Astrocyte of the cerebellum (primary cell): ENCODE measurements around the gene FOXP1.

ENCODE experiments used
- DNase-seq: peaks from one replicate; pipeline ENCODE4 v3.0.0-alpha.2; 2011; ENCODE audit warnings: low read depth
- H3K4me3 ChIP-seq: 2 replicates; pipeline ENCODE4 v1.5.1; 2011; ENCODE audit warnings: mild to moderate bottlenecking, low read depth, low read length, moderate library complexity
- in situ Hi-C: cut with HindIII; loops from 2 replicates; pipeline ENCODE4 v1.10.0; 2017; ENCODE audit warnings: low sequenced_read_pairs
- TF ChIP-seq, protein P1 (sequence below): IDR thresholded peaks from 2 replicates; pipeline ENCODE4 v1.5.1; 2012; ENCODE audit warnings: low read length, low read depth, moderate library complexity, mild to moderate bottlenecking; ENCODE audit errors: missing control alignments

Gene FOXP1

DNA sequence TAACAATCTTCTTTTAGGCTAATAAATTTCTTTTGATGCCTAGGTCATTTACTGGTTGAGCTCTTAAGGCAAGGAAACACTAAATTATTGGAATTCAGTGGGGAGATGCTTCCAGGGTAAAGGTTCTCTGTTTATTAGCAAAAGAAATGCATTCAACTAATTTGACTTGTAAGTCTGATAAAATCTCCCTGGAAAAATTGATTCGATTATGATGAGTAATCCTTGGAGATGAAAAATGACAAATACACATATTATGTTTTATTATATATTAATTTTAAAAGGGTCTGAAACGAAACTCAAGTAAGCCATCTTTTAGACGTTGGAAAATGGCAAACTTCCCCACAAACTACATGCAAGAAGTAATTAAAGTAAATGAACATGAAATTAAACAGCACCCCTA is 328.0 kb downstream of the FOXP1 start:
- TF ChIP-seq, protein P1, sequence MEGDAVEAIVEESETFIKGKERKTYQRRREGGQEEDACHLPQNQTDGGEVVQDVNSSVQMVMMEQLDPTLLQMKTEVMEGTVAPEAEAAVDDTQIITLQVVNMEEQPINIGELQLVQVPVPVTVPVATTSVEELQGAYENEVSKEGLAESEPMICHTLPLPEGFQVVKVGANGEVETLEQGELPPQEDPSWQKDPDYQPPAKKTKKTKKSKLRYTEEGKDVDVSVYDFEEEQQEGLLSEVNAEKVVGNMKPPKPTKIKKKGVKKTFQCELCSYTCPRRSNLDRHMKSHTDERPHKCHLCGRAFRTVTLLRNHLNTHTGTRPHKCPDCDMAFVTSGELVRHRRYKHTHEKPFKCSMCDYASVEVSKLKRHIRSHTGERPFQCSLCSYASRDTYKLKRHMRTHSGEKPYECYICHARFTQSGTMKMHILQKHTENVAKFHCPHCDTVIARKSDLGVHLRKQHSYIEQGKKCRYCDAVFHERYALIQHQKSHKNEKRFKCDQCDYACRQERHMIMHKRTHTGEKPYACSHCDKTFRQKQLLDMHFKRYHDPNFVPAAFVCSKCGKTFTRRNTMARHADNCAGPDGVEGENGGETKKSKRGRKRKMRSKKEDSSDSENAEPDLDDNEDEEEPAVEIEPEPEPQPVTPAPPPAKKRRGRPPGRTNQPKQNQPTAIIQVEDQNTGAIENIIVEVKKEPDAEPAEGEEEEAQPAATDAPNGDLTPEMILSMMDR: no peak
- H3K4me3 ChIP-seq: no peak overlapping the region
- DNase-seq: no peak
- in situ Hi-C loops: no loop called here

DNA sequence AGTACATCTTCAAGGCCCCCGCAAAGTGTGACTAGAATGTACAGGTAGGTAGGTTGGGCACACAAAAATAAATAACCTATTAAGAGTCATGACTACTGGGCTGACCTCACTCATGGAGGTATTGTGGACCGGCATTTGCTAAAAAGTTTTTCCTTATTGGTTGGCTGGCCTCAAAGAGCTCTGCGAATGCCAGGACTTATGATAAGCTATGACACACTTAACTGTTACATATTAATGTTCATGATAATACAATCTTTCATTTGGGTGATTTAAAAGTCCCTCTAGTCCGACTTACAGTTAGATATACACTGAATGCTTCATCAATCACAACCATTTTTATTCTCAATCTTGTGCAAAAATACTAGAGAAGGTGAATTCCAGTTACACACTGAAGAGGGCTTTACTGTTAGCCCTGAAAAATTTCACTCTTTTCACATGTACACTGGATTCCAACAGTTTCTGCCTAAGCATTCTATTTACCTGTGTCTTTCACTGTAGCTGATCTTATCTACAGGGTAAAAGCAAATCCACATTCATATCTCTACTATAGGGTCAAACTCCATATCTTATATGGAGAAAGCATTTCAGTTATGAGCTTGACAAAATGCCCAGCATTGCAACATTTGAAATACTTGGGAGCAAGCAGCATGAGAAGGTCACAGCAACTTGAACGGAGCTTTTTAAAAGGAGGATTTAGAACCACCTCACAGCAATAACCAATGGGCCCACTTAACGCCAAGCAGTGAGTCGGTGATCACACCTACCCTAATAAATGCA is 329.1 kb downstream of the FOXP1 start:
- DNase-seq: no peak
- TF ChIP-seq, protein P1: no peak
- in situ Hi-C loops: no loop called here
- H3K4me3 ChIP-seq: no peak overlapping the region

DNA sequence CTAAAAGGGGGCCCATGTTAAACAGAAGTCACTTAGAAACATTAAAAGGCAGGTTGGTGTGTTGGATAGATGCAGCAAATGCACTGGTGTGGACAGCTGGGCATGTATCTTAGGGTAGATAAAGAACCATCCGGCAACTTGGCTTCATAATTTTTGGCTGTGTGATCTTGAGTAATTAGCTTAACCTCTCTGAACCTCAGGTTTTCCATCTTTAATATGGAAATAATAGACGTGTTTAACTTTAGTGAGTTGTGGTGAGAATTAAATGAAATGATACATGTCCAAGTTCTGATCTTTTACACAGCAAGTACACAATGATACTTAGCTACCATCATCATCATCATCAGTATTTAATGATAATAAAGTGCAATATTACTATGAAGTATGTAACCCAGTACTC is 330.4 kb downstream of the FOXP1 start:
- no peak overlapping the region for H3K4me3 ChIP-seq
- TF ChIP-seq, protein P1: no peak
- in situ Hi-C loops: no loop called here
- no peak for DNase-seq

DNA sequence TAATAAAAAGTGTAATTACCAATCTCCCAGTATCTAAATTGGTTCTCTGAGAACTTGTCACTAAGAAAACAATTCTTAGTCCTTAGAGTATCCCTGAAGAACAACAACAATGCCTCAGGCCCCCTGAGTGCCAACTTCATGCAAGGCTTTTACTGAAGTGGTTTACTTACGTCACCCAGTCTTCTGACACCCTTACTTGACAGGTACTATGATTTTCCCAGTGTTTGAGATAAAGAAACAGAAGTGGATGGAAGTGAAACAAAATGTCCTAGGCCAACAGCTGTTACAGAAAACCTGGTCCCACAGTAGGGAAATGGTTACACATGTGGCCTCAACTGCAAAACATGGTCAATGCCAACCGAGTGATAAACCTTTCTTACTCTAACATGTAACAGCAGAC is 331.1 kb downstream of the FOXP1 start:
- TF ChIP-seq, protein P1: no peak
- no peak for DNase-seq
- in situ Hi-C loops: no loop called here
- no peak overlapping the region for H3K4me3 ChIP-seq

DNA sequence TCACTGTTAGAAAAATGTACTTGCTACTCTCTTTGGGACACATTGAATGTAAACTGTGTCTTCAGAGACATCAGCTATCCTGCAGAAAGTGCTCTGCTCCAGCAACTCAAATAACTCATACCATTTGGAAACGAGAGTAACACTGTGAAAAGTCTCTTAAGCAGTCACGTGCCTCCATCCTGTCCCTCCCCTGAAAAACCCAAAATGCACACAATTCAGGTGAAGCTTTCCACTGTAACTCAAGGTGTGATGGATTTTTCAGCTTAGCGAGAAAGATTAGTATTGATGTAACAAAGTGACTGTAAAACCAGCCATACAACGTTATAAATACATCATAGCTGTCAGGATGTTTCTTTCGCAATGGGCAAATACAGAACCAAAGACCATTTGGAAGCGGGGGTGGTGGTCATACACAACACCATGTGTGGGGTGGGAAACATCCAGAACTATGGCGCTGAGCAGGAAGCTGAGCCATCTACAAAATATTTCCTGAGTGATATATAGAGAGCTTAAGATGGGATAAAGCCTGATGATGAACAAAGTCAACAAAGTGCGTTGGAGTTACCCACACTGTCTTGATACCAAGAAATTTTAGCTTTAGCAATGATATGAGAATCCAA is 332.3 kb downstream of the FOXP1 start:
- DNase-seq: no peak
- TF ChIP-seq, protein P1: no peak
- no peak overlapping the region for H3K4me3 ChIP-seq
- in situ Hi-C loops: no loop called here

DNA sequence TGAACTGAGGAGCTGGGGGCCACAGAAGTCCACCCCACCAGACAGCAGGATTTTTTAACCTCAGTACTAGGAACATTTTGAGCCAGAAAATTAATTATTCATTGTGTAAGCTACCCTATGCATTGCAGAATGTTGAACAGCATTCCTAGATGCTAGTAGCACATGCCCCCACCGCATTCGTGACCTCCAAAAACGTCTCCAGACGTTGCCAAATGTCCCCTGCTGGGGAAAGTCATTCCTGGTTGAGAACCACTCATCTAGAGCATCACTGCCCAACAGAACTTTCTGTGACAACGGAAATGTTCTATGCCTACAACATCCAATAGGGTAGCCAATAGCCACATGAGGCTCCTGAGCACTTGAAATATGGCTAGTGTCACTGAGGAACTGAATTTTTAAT is 333.5 kb downstream of the FOXP1 start:
- no peak for DNase-seq
- H3K4me3 ChIP-seq: no peak overlapping the region
- in situ Hi-C loops: no loop called here
- TF ChIP-seq, protein P1: no peak
